Astrocyte of the hippocampus (primary cell): ENCODE results near the gene PKNOX2.

ENCODE experiments used
- DNase-seq: peaks from one replicate; pipeline ENCODE4 v3.0.0; 2011; ENCODE audit warnings: low read depth, low spot score

The PKNOX2 gene, protein sequence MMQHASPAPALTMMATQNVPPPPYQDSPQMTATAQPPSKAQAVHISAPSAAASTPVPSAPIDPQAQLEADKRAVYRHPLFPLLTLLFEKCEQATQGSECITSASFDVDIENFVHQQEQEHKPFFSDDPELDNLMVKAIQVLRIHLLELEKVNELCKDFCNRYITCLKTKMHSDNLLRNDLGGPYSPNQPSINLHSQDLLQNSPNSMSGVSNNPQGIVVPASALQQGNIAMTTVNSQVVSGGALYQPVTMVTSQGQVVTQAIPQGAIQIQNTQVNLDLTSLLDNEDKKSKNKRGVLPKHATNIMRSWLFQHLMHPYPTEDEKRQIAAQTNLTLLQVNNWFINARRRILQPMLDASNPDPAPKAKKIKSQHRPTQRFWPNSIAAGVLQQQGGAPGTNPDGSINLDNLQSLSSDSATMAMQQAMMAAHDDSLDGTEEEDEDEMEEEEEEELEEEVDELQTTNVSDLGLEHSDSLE

DNA sequence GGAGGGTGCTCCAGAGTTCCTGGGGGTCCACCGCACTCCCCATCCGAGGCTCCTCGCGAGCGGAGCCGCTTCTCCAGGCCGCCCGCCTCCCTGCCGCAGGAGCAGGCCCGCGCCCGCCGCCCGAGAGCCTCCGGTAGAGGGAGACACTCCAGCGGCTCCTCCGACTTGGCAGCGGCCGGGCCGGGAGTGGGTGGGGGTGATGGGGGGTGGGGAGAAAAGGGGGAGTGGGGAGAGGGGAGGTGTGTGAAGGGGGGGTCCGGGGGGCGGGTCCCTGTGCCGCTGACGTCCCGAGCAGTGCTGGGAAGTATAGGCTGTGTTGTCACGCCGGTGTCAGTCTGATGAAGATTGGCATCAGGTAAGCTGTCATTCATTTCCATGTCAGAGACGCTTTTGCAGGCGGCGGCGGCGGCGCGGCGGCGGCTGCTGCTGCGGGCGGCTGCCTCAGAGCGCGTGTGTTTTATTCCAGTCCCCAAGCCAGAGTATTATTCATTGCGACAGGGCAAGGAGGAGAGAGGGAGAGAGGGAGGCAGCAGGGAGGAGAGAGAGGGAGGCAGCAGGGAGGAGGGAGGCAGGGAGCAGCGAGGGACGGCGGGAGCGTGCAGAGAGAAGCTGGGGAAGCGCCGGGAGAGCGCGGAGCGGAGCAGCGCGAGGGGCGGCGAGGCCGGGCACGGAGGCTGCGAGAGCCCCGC lies at the start of gene PKNOX2:
PKNOX2 (plus strand) TSS at position 330 of the 689 bp plus-strand sequence. CDS start 186,555 bp downstream, outside the sequence.
- peak; percentile 92 for DNase-seq

DNA sequence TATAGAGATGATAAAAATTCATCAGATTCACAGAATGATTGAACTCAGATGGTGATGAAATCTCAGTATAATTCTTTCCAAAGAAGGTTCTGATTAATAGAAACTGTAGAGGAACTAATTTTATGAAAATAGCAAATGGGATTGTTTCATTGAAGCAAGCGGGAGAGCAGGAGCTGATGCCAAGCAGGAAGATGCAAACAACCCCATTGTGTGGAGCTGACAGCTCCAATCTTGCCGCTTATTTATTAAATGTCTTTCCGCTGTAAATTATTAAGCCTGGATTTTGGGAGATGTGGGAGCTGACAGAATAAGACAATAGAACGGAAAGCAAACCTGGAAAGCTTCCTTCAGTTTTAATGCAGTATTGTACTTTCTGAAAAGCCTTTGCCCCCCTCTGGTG lies 47.1 kb upstream of the PKNOX2 start:
- DNase-seq: no peak

DNA sequence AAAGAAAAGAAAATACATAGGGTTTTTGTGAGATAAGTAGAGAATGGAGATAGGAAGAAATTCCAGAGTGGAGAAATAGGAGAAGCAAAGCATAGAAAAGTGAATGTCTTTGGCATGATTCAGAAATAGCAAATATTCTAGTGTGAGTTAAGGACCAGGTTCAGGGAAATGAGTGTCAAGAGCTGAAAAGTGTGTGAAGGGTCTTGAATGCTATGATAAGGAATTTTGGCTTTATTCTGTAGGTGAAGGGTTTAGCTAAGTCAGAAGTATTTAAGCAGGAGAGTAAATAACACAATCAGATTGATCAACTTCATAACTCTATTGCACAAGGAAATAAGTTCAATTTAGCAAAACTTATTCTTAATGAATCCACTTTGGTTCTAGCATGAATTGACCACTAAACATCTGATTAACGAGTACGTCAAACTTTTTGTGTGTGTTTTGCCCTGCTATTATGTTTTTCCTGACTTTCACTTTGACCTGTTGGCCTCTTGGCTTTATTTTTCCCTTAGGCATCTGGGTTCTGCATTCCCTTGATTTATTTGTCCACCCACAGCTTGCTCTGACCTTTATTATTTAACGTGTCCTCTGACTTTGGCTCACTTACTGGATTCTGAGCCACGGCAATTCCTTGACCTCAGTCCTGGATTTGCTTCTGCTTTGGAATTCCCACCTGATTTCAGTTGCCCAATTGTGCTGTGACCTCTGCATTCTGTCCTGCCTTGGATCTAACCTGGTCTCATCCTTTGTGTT lies 41.2 kb upstream of the PKNOX2 start:
- DNase-seq: no peak

DNA sequence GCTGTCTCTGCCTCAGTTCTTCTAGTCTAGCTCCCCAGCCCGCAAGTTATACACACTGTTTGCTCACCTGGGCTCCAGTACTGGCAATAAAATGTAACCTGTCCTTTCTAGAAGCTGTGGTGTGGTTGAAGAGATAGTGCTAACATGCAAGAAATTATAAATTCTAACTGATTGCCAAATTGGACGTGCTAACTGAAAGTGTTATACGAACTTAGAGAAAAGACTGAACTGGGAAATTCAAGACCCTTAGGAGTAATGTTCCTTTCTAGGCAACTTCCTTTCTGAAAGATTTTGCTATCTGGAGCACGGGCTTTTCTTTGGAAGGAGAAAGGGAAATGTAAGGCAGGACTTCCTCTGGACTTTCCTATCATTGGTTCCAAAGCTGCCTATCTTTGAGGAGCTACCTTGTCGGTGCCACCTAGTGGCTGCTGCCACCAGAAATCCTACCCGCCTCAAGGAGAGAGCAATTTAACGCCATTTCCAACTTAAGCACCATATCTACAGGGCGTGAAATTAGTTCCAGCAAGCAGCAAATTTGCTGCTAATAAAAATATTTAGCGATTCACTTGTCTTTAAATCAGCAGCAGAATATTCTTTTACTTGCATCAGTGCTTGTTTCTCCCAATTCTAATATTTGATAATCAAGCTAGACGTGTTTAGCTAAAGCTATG lies 40.5 kb upstream of the PKNOX2 start:
- DNase-seq: peak; percentile 22

DNA sequence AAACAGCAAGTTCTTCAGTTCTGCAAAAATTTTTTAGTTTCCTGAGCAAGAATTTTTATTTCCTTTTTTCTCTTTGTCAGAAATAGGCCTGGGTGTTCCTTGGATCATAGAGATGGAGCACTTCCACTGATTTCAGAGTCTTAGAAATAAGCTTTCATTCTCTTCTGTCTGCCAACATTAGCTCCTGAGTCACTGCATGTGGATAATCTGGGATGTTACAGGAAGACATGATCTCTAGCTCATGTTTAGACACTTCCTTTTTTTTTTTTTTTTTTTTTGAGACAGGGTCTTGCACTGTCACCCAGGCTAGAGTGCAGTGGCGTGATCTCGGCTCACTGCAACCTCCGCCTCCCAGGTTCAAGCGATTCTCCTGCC lies 39.9 kb upstream of the PKNOX2 start:
- no peak for DNase-seq

DNA sequence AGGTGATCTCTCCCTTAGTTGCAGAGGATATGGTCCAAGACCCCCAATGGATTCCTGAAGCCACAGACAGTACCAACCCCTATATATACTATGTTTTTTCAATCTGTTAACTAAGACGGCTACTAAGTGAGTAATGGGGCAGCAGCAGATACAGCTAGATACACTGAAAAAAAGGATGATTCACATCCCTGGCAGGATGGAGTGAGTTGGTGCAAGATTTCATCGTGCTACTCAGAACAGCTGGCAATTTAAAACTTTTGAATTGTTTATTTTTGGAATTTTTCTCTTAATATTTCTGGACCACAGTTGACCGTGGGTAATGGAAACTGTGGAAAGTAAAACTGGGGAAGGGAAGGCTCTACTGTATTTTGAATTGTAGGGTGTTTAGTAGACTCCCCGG lies 36.1 kb upstream of the PKNOX2 start:
- DNase-seq: no peak

DNA sequence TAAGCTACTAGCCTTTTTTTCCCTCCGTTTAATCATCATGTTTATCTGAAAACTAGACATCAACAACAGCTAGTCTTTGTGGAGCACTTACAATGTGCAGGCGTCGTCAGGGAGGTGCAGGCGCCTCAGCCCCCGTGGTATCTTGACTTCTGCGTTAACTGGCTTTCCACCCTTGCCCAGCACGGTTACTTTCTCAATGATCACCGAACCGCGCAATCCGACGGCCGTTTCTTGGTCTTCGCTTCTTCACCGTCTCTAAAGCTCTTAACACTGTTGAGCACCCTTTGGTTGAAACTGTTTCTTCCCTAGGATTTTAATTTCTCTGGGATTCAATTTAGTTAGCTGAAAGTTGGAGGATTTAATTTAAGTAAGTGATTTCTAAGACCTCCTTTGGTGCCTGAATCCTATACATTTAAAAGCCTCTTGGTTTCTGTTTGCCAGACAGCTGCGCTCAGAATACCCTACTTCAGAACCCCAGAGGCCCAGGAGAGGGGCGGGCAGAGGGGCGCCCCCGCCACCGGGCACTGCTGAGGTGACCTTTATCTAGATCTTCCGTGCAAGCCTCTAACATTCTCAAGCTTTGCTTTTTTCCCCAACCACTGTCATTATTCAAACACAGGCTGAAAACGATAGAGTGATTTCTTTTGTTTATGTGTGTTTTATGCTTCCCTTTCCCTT lies 35.1 kb upstream of the PKNOX2 start:
- DNase-seq: no peak

DNA sequence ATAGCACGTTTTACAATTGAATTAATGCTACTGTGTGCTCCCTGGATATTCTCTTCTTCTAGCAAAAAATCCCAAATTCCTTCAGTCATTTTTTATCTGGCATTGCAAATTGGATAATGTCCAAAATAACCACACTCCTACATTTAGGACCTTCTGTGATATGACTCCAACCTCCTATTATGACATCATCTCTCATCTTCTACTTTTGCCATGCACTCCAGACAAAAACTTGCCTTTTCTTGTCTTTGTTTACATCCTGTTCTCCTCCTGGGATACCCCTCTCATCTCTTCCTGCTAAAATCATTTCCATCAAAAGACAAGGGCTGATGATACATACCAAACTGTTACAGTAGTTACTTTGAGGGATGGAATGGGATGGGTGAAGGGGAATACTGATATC lies 32.5 kb upstream of the PKNOX2 start:
- DNase-seq: no peak

DNA sequence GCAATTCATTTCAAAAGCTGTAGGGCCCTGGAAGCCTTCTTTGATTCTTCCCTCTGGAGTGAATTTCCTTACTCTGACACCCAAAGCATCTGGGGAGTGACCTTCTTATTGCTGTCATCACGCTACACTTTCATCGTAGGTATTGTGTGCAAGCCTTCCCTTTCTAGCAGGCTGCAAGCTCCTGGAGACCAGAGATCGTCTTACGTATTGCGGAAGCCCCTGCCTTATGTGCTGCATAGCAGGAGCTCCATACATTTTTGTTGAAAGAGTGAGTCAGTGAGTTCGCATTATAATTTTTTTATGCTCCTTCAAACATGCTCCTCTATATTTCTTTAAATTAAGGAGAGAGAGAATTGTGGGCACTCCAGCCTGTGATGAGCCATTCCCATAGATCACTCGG lies 32.0 kb upstream of the PKNOX2 start:
- DNase-seq: no peak

DNA sequence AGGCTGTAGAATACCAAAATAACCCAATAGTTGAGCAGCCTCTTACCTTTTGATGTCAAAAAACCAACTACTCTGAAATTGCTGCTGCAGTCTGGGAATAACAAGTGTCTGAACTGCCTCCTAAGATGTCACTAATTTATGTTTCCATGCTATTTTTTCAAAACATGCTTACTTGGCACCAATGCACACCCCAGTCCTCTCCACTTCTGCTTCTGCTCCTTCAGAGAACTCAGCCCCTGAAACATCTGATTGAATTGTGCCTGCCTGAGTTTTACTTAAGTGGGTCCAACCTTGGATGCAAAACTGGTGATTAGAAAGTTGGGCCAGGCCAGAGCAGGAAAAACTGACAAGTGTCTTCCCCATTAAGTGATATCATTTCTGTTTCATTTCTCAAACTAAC lies 28.6 kb upstream of the PKNOX2 start:
- DNase-seq: no peak

DNA sequence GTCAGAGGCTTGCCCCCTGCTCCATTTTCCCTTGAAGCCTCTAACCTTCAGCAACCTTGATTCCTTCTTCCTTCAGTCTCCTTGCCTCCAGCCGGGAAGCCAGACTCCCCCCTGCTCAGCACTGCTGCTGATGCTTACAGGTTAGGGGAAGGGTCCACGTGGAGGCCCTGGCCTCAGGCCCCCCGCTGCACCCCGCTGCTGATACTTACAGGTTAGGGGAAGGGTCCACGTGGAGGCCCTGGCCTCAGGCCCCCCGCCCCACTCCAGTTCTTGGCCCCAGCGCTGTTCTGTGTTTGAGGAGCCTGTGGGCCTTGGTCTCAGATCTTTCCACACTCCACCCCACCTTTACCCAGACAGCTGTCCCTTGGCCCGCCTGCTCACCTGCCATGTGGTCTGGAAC lies 25.6 kb upstream of the PKNOX2 start:
- no peak for DNase-seq

DNA sequence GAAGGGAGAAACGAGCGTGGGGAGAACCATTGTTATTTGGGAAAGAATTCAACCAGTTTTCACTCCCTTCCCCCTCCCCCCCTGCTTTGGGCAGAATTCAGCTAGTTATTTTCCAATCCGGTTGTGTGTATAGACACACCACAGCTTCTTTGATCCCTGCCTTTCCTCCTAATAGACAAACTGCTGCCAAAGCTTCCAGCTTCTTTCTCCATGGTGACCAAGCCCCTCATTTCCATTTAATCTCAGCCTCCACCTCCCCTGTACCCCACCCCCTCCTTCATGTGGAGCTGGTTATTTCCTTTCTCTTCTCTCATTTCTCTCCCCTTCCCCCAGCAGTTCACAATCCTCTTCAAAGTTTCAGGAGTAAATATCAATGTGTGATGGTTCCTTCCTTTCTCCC lies 24.8 kb upstream of the PKNOX2 start:
- no peak for DNase-seq

DNA sequence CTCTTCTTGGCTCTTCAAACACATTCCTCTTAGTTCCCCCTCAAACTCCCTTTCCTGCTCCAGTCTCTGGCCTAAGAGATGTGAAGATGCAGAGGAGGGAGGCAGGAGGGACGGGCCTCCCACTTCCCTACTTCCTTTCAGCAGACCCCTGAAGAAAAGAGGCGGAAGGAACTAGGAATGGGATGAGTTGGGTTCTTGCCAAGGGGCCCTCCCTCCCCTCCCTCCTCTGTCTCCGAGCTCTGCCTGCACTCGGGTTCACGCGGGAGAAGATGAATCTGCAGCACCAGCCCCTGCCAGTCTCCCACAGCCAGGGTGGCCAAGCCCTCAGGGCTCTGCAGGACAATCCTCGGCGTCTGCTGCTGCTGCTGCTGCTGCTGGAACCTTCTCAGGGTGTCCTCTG lies 24.3 kb upstream of the PKNOX2 start:
- no peak for DNase-seq

DNA sequence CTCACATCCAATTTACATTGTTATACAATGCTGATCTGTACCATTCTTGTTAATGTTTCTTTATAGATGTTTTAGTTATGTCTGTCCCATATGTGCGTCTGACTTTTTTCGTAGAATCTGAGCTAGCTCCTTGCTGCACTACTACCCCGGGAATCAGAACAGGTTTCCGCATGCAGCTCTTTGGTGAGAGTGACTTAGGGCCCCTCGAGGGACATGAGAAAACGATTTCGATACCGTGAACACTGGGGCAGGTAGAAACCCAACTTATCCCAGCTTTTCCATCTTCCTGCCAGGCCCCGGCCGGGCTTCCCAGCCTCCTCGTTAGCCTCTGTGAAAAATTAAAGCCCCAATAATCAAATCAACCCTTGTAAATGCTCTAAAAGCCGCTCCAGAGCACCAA lies 23.4 kb upstream of the PKNOX2 start:
- DNase-seq: no peak

DNA sequence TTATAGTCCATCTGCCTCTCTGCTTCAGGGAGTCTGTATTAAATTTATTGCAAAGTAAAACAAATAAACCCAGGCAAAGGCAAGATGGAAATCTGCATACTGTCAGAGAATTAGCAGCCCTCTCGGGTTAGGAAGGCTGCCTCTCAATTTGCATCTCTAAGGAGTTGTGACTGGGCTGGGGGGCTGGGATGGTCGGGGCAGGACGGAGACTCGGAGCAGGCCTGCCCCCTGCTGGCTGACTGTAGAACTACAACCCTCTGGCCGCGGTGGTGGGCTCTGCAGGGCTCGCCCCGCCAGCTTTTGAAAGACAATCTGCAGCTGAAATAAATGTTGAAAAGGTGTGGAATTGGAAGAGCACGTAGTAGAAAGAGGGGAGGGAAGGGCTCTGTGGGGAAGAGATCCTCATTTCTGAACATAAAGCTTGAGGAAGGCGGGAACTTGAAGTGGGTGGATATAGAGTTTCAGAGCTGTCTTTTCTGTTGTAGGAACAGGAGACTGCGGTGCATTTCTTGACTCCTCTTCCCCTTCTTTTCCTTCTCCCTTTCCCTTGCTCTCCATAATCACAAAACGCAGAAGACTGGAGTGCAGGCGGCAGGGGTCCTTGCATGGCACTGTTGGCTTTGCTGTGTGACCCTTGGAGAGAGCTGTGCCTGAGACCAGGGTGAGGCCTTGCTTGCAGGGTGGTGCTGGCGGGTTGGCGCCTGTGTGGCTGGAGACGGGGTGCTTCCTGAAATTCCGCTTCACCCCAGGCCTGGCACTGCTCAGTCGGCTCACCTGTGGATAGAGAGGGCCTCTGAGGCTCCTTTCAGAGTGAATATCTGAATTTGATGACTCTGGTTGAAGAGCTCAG lies 22.6 kb upstream of the PKNOX2 start:
- peak; percentile 72 for DNase-seq

DNA sequence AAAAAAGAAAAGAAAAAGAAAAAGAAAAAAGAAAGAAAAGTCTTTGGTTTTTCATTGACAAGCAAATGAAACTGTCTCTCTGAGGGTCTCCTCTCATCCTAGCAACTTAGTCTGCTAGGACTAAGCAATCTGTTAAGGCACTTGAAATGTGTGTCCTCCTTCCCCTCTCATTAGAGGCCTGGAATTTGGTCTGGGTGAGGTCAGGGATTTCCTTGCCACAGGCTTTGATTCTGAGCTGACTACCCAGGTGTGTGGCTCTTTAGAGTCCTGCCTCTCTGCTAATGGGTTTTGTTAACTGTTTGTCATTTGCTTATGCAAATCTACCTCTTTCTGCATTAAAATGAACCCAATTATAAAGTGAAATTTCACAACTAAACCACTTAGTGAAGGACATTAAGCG lies 18.3 kb upstream of the PKNOX2 start:
- no peak for DNase-seq

DNA sequence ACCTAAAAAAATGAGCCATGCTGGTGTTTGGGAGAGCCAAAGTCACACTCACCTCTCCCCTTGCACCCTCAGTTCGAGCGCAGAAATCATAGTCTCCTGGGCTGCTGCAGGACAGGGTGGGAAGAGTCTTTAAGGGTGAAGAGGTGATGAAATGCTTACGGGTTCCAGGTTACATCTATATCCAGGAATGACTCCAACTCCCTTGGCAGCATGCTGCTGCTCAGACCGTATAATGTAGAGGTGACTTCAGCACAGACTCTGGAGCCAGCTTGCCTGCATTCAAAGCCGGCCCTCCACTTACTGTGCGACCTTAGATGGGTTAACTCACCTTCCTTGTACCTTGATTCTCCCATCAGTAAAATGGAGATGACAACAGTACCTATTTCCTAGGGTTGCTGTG lies 17.3 kb upstream of the PKNOX2 start:
- DNase-seq: no peak

DNA sequence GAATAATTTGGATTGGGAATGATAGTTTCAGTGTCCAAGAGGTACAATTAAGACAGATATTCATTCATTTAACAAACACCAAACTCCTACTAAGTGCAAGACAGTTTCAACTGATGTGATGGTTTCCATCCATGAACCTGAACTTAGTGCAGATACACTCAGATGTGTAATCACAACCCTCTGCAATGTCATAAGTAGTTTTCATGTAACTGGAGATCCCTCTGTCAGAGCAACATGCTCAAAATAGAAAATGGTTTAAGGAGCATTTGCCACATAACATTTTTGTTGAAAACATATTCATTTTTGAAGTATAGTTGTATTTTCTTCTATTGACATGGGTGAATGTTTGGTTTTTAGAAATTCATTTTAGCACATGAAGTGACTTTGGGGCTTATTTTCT lies 16.5 kb upstream of the PKNOX2 start:
- no peak for DNase-seq

DNA sequence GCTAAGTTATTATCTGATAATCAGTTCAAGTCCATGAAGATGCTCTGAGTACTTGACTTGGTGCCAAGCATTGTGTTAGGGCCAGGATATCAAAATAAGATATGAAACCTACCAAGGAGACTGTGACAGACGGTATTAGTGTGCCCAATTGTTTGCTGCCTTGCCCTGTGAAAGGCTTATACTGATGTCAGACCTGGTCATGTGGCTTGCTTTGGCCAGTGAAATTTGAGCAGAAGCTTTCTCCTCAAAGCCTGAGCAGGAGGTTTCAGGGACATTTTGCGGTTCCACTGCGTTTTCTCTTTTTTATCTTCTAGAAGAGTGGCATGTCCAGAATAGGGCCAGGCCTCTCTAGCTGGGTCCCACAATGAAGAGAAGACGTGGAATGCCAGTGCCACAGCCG lies 15.8 kb upstream of the PKNOX2 start:
- no peak for DNase-seq

DNA sequence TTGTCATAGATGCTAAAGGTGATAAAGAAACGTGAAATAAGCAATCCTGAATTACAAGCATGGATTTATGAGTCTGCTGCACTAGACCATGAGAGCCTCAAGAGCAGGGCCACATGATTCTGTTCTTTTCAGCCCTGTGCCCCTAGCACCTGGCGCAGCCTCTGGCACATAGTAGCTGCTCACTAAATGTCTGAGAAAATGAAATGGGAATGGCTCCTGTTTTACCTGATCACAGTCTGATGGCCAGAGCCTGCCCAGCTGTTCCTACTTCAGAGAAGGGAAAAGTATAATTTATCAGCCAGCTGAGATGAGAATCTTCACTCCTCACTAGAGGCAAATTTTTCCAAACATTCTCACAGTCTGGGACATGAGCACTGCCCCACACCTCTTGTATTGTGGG lies 10.7 kb upstream of the PKNOX2 start:
- DNase-seq: no peak
